GM12892 (cell line): ENCODE measurements around the gene ANKH.

ENCODE experiments used
- POLR2A ChIP-seq: IDR thresholded peaks from 2 replicates; pipeline ENCODE4 v1.6.1; 2011; ENCODE audit warnings: low read depth, low read length, control low read depth
- POLR2AphosphoS5 ChIP-seq: IDR thresholded peaks from 2 replicates; pipeline ENCODE4 v1.6.1; 2011; ENCODE audit warnings: low read depth, low read length, control low read depth
- TAF1 ChIP-seq: IDR thresholded peaks from 2 replicates; pipeline ENCODE4 v1.6.1; 2011; ENCODE audit warnings: low read depth, mild to moderate bottlenecking, control low read depth, low read length, borderline replicate concordance

- no peak for TF ChIP-seq POLR2A
- no peak for TF ChIP-seq POLR2AphosphoS5
- TF ChIP-seq TAF1: no peak
These were observed 30.0 kb upstream of the ANKH start for GRCh38 chr5:14901462-14902051.
